Hepatocyte (in vitro differentiated cells): ENCODE data around the gene HK3.

Source experiments
- EZH2phosphoT487 ChIP-seq: fragments of 200-600 bp; sonication (generic); IDR thresholded peaks from one replicate; pipeline ENCODE4 v1.6.1; 2018; ENCODE audit warnings: antibody characterized with exemption, mild to moderate bottlenecking, low read depth, moderate library complexity; ENCODE audit not compliant: unreplicated experiment, severe bottlenecking
- TF ChIP-seq, protein P1 (sequence below): fragments of 200-600 bp; sonication (generic); IDR thresholded peaks from 2 replicates; pipeline ENCODE4 v1.5.1; 2016; ENCODE audit warnings: antibody characterized with exemption, mild to moderate bottlenecking; ENCODE audit not compliant: poor library complexity

GRCh38 chr5:176947847-176948246, 48.7 kb upstream of the HK3 start:
- TF ChIP-seq EZH2phosphoT487: no peak
- TF ChIP-seq, protein P1, sequence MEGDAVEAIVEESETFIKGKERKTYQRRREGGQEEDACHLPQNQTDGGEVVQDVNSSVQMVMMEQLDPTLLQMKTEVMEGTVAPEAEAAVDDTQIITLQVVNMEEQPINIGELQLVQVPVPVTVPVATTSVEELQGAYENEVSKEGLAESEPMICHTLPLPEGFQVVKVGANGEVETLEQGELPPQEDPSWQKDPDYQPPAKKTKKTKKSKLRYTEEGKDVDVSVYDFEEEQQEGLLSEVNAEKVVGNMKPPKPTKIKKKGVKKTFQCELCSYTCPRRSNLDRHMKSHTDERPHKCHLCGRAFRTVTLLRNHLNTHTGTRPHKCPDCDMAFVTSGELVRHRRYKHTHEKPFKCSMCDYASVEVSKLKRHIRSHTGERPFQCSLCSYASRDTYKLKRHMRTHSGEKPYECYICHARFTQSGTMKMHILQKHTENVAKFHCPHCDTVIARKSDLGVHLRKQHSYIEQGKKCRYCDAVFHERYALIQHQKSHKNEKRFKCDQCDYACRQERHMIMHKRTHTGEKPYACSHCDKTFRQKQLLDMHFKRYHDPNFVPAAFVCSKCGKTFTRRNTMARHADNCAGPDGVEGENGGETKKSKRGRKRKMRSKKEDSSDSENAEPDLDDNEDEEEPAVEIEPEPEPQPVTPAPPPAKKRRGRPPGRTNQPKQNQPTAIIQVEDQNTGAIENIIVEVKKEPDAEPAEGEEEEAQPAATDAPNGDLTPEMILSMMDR: no peak
